NCI-H1092 treated with DMSO at 0.1 percent for 48 hours (cell line): ENCODE measurements around the gene EXOSC5.

Source experiments
- DNase-seq: peaks from one replicate; lab custom pipeline; 2025; lab: John Stamatoyannopoulos, UW

EXOSC5 gene

GRCh38 chr19:41341669-41342490, 55.3 kb downstream of the EXOSC5 start:
- DNase-seq = no peak

GRCh38 chr19:41339936-41340335, 57.2 kb downstream of the EXOSC5 start:
- no peak for DNase-seq
